ENCODE measurements around the gene RABGAP1L.
"Not testable (repeated sequence)": the region's sequence is repeated elsewhere in the genome, so short reads cannot be mapped to it uniquely, and the experiment has no call there.

The RABGAP1L gene

GRCh38 chr1:174818014-174818616 lies 658.8 kb downstream of the RABGAP1L start:
- no peak for DNase-seq (ENCODE audit: low read depth)

- DNase-seq (ENCODE audit: low read depth), result no peak
These were observed 659.6 kb downstream of the RABGAP1L start for GRCh38 chr1:174818951-174819350.

DNA sequence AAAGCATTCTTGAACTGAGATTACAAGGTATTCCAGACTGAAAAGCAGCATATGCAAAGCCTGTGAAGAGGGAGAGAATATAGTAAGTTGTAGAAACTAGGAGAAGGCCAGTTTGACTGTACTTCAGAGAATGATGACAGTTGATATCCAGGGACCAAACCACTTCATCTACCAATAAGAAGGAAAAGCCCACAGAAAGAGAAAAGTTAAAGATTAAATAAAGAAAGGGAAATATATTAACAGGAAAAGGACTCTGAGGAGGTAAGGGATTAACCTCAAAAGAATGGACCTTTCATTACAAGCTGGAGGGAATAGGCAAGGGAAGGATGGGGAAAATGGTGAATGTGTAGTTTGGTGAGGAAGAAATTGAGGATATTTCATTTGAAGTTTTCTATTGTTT lies 660.3 kb downstream of the RABGAP1L start:
- no peak for DNase-seq (ENCODE audit: low read depth)

GRCh38 chr1:174825127-174825526 lies 665.8 kb downstream of the RABGAP1L start:
- DNase-seq (ENCODE audit: low read depth), result no peak

GRCh38 chr1:174825806-174826205 lies 666.5 kb downstream of the RABGAP1L start:
- no peak for DNase-seq (ENCODE audit: low read depth)

DNA sequence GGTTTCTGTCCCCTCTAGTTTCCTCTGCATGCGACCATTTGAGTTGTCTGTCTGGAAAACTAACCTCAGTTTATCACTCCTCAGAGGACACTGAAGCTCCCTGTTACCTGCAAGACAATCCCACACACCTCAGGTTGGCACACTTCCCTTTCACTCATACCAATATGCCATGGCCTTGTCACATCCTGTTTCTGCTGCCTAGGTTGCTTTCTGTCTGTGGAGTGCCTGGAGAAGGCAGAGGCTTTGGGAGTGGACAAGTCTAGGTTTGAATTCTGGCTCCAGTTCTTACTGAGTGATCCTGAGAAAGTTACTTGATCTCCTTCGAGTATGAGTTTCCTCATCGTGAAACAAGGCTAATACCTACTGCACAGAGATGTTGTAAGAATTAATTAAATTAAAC lies 668.9 kb downstream of the RABGAP1L start:
- DNase-seq (ENCODE audit: low read depth), result no peak

GRCh38 chr1:174829990-174830389 lies 670.7 kb downstream of the RABGAP1L start:
- DNase-seq (ENCODE audit: low read depth), result no peak

- DNase-seq (ENCODE audit: low read depth), result no peak
These were observed 677.2 kb downstream of the RABGAP1L start for GRCh38 chr1:174836543-174836942.

DNA sequence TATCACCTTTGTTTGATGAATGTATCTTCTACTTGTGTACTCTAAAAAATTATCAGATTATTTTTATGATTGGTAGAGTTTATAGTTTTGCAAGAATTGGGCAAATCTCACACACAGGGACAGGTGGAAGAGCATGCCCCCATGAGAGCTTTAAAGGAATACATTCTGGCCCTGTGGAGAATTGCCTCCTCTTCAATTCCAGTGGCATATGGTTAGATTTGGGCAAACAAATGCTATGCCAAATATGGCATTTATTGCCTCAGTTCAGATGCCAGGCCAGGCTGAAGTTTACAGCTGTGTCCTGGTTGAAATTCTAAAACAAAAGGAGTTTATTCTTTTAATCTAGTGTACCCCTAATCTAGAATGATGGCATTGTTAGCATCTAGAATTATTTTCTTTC lies 678.1 kb downstream of the RABGAP1L start:
- DNase-seq (ENCODE audit: low read depth), result no peak

GRCh38 chr1:174839211-174839610 lies 679.9 kb downstream of the RABGAP1L start:
- DNase-seq (ENCODE audit: low read depth), result no peak

DNA sequence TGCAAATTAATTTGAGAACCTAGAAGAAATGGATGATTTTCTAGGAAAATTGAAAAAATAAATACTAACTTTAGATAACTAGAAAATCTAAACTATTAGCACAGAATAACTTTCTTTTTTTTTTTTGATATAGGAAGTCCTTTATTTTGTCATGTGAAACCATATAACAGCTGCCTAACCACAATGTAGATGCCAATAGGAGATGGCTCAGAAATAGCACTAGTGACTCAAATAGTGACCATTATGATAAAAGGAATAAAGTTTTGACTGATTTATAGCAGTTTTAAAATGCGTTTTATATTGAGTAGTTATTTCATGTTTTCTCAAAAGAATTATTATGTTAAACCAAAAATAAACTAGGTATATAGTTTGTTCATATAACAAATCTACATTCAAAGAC lies 682.4 kb downstream of the RABGAP1L start:
- DNase-seq (ENCODE audit: low read depth), result no peak

- not testable (repeated sequence) for DNase-seq (ENCODE audit: low read depth)
These were observed 689.6 kb downstream of the RABGAP1L start for GRCh38 chr1:174848593-174849560.

DNA sequence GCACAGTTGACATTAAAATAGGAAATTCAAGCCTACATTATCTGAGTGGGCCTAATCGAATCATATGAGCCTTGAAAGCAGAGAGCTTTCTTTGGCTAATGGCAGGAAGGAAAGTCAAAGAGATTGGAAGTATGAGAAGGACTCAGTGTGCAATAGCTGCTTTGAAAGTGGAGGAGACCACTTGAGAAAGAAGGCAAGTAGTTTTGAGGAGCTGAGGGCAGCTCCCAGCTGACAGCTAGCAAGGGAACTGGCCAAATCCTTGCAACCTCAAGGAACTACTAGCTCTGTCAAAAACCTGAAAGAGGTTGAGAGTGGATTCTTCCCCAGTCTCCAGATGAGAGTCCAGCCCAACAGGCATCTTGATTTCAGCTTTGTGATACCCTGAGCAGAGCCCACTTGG lies 691.4 kb downstream of the RABGAP1L start:
- DNase-seq (ENCODE audit: low read depth), result no peak

- DNase-seq (ENCODE audit: low read depth), result no peak
These were observed 699.0 kb downstream of the RABGAP1L start for GRCh38 chr1:174858301-174858700.

GRCh38 chr1:174870319-174870718 lies 711.0 kb downstream of the RABGAP1L start:
- no peak for DNase-seq (ENCODE audit: low read depth)

GRCh38 chr1:174871886-174872285 lies 712.6 kb downstream of the RABGAP1L start:
- DNase-seq (ENCODE audit: low read depth), result no peak

DNA sequence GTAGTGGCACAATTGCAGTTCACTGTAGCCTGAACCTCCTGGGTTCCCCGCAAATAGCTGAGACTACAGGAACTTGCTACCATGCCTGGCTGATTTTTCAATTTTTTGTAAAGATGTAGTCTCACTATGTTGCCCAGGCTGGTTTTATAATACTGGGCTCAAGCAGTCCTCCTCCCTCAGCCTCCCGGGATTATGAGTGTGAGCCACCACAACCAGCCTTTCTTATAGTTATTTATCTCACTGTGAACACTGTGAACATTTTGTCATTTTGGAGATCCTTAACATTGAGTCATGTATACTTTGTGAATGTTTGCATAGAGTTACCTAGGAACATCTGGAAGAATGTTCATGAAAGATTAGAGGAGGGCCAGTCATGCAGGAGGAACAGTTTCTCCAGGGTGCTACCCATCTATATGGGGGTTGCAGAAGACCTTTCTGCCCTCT lies 713.3 kb downstream of the RABGAP1L start:
- no peak for DNase-seq (ENCODE audit: low read depth)

DNA sequence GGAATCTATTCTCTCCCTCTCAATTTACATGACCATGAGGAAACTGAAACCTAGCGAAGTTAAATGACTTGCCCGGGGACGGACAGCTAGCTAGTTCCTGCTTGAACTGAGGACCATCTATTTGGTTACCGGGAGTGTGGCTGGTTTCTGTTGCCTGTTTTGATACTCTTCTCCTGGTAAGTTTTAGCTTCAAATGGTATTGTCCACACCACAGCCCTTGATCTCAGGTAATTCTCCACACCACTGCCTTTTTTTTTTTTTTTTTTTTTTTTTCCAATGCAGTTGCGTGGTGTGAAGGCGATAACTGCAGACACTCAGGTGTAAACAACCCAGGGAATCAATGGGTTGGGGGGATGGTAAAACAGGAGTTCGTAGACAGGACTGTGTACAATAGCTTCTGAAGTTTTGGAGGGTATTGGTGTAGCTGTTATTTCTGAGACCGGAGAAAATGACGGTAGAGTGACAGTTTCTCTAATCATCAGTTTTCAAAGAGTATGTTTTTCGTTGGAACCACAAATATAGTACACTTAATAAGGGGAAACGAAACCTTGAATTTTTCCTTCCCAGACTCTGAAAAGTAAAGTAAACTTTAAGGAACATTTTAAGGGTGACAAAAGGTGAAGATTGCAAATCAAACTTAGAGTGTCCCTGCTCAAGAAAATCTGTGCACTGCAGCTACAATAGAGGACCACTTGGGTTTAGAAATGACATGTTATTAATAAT lies 715.2 kb downstream of the RABGAP1L start:
- DNase-seq (ENCODE audit: low read depth), result no peak

- DNase-seq (ENCODE audit: low read depth), result no peak
These were observed 716.0 kb downstream of the RABGAP1L start for GRCh38 chr1:174875306-174875705.

DNA sequence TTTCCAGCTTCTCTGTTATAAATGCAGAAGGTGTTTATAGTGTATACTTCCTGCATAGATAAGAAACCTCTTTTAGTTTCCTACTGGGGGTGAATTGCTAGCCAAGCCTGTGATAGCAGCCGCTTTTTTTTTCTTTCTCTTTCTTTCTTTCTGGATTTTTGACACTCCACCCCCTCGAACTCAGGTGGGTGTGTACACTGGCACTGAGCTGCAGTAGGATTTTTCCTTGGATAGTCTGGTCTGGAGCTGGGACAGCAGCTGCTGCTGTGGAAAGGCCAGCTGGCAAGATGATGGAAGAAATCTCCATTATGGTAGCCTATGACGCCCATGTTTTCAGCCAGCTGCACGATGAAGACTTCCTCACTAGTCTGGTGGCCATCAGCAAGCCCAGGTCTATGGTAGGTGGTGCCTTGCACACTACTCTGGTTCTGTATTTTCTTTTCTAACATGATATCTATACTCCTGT lies 717.9 kb downstream of the RABGAP1L start:
- no peak for DNase-seq (ENCODE audit: low read depth)

DNA sequence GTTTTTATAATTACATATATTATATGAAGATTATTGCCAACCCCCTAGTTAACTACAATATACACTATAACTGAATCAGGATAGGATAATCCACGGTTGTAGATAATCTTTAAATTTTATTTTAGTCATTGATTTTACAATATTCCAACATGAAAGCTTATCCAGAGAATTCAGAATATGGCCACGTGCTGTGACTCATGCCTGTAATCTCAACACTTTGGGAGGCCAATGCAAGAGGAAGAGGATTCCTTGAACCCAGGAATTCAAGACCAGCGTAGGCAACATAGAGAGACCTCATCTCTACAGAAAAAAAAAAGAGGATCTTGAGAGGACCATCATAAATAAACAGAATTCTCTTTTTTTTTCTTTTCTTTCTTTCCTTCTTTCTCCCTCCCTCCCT lies 720.9 kb downstream of the RABGAP1L start:
- no peak for DNase-seq (ENCODE audit: low read depth)

DNA sequence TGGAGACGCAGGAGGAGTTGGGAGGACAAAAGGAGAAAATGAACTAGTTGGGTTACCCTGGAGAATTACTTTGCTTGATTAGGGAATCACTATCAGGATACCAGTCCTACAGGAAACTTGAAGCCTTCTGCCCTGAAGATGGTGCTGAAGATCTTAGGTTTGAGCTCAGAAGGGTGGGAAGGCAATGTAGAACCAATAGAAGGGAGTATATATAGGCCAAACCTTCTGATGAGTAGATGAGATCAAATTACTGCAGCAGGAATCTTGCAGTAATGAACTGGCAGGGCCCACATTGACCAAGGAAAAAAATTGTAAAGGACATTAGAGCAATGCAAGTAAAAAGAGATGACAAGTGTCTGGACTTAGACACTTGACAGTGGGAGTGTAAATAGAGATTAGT lies 724.1 kb downstream of the RABGAP1L start:
- DNase-seq (ENCODE audit: low read depth), result no peak

GRCh38 chr1:174884038-174884437 lies 724.7 kb downstream of the RABGAP1L start:
- no peak for DNase-seq (ENCODE audit: low read depth)
